SK-N-SH (cell line): ENCODE measurements around the gene IFNA17.

Experiments
- CHD2 ChIP-seq: fragments of 150-350 bp; IDR thresholded peaks from 2 replicates; pipeline ENCODE4 v1.6.1; 2018; ENCODE audit warnings: low read length; ENCODE audit not compliant: partially characterized antibody
- GATA2 ChIP-seq: sonication (generic); formaldehyde crosslinking; IDR thresholded peaks from 2 replicates; pipeline ENCODE4 v1.5.0; 2020; ENCODE audit warnings: mild to moderate bottlenecking, missing genetic modification reagents
- MAX ChIP-seq: IDR thresholded peaks from 2 replicates; pipeline ENCODE4 v1.4.0; 2012; ENCODE audit warnings: low read depth
- POLR2AphosphoS5 ChIP-seq: IDR thresholded peaks from 2 replicates; pipeline ENCODE4 v1.6.1; 2012; ENCODE audit warnings: low read depth, low read length
- RAD21 ChIP-seq: IDR thresholded peaks from 2 replicates; pipeline ENCODE4 v1.6.1; 2012; ENCODE audit warnings: mild to moderate bottlenecking, low read length
- RFX5 ChIP-seq: IDR thresholded peaks from 2 replicates; pipeline ENCODE4 v1.6.1; 2012; ENCODE audit warnings: mild to moderate bottlenecking, improper control_type of control experiment, low read length
- RXRA ChIP-seq: IDR thresholded peaks from 2 replicates; pipeline ENCODE4 v1.4.0; 2012; ENCODE audit warnings: low read depth, mild to moderate bottlenecking, borderline replicate concordance
- TCF12 ChIP-seq: IDR thresholded peaks from 2 replicates; pipeline ENCODE4 v1.4.0; 2012
- TEAD4 ChIP-seq: IDR thresholded peaks from 2 replicates; pipeline ENCODE4 v1.4.0; 2012; ENCODE audit warnings: mild to moderate bottlenecking, borderline replicate concordance; ENCODE audit not compliant: insufficient read depth
- USF1 ChIP-seq: IDR thresholded peaks from 2 replicates; pipeline ENCODE4 v1.4.0; 2012; ENCODE audit warnings: low read depth, borderline replicate concordance
- TF ChIP-seq, protein P1 (sequence below): IDR thresholded peaks from 2 replicates; pipeline ENCODE4; 2012
- TF ChIP-seq, protein P2 (sequence below): fragments of 200-600 bp; sonication (generic); IDR thresholded peaks from 2 replicates; pipeline ENCODE4 v1.6.1; 2017; ENCODE audit warnings: antibody characterized with exemption, mild to moderate bottlenecking, moderate library complexity
- TF ChIP-seq, protein P3 (sequence below): IDR thresholded peaks from 2 replicates; pipeline ENCODE4 v1.6.1; 2012; ENCODE audit warnings: mild to moderate bottlenecking, low read depth, low read length, moderate library complexity

DNA sequence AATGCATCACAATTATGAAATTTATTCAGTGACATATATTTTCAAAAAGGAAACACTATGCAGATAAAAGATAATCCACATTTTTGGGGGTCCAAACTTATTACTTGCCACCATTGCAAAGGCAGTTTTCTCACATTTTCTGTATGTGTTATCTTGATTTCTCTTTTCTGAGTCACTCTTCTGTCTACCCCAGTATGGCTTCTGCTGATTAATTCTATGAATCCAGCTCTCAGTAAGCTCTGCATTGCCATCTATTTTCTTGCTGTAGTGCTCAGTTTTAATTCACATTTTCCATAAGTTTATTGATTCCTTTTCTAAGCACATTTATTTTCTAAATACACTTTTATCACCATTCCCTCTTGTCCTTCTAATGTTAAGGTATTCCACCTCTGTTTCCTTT is 22.8 kb downstream of the IFNA17 start:
- TF ChIP-seq, protein P1, sequence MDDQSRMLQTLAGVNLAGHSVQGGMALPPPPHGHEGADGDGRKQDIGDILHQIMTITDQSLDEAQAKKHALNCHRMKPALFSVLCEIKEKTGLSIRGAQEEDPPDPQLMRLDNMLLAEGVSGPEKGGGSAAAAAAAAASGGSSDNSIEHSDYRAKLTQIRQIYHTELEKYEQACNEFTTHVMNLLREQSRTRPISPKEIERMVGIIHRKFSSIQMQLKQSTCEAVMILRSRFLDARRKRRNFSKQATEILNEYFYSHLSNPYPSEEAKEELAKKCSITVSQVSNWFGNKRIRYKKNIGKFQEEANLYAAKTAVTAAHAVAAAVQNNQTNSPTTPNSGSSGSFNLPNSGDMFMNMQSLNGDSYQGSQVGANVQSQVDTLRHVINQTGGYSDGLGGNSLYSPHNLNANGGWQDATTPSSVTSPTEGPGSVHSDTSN: no peak
- TF ChIP-seq, protein P2, sequence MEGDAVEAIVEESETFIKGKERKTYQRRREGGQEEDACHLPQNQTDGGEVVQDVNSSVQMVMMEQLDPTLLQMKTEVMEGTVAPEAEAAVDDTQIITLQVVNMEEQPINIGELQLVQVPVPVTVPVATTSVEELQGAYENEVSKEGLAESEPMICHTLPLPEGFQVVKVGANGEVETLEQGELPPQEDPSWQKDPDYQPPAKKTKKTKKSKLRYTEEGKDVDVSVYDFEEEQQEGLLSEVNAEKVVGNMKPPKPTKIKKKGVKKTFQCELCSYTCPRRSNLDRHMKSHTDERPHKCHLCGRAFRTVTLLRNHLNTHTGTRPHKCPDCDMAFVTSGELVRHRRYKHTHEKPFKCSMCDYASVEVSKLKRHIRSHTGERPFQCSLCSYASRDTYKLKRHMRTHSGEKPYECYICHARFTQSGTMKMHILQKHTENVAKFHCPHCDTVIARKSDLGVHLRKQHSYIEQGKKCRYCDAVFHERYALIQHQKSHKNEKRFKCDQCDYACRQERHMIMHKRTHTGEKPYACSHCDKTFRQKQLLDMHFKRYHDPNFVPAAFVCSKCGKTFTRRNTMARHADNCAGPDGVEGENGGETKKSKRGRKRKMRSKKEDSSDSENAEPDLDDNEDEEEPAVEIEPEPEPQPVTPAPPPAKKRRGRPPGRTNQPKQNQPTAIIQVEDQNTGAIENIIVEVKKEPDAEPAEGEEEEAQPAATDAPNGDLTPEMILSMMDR: no peak
- TF ChIP-seq RAD21 (no peak), POLR2AphosphoS5 (no peak), MAX (no peak), RFX5 (no peak), CHD2 (no peak), GATA2 (CRISPR knock-in tag) (no peak), USF1 (no peak), TEAD4 (no peak), RXRA (no peak), TCF12 (no peak)
- TF ChIP-seq, protein P3, sequence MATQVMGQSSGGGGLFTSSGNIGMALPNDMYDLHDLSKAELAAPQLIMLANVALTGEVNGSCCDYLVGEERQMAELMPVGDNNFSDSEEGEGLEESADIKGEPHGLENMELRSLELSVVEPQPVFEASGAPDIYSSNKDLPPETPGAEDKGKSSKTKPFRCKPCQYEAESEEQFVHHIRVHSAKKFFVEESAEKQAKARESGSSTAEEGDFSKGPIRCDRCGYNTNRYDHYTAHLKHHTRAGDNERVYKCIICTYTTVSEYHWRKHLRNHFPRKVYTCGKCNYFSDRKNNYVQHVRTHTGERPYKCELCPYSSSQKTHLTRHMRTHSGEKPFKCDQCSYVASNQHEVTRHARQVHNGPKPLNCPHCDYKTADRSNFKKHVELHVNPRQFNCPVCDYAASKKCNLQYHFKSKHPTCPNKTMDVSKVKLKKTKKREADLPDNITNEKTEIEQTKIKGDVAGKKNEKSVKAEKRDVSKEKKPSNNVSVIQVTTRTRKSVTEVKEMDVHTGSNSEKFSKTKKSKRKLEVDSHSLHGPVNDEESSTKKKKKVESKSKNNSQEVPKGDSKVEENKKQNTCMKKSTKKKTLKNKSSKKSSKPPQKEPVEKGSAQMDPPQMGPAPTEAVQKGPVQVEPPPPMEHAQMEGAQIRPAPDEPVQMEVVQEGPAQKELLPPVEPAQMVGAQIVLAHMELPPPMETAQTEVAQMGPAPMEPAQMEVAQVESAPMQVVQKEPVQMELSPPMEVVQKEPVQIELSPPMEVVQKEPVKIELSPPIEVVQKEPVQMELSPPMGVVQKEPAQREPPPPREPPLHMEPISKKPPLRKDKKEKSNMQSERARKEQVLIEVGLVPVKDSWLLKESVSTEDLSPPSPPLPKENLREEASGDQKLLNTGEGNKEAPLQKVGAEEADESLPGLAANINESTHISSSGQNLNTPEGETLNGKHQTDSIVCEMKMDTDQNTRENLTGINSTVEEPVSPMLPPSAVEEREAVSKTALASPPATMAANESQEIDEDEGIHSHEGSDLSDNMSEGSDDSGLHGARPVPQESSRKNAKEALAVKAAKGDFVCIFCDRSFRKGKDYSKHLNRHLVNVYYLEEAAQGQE: no peak
